BJ (cell line): ENCODE measurements around the gene MYO3B. TPM values are rescaled to one million over a fixed set of nuclear protein-coding genes. Genes with fewer than 3 reads are reported as not detected.

Experiments used
- CTCF ChIA-PET: fragments of 350-600 bp; formaldehyde crosslinking; extraction: SDS; loops from one replicate; lab custom pipeline; 2021; ENCODE audit warnings: antibody characterized with exemption, inconsistent platforms; lab: Yijun Ruan, JAX
- POLR2A ChIA-PET: fragments of 300-600 bp; sonication (Branson Sonifier 250); formaldehyde crosslinking; extraction: SDS; loops from one replicate; lab custom pipeline; 2021; ENCODE audit warnings: antibody characterized with exemption; lab: Charles Lee
- DNase-seq: peaks from one replicate; pipeline ENCODE4 v3.0.0-alpha.2; 2011; ENCODE audit warnings: low read depth
- H3K27me3 ChIP-seq: 2 replicates; pipeline ENCODE4 v1.6.0; 2011; ENCODE audit warnings: low read length; ENCODE audit not compliant: control insufficient read depth, insufficient read depth
- H3K36me3 ChIP-seq: 2 replicates; pipeline ENCODE4 v1.5.1; 2011; ENCODE audit warnings: low read length; ENCODE audit not compliant: control insufficient read depth, insufficient read depth
- H3K4me3 ChIP-seq: 2 replicates; pipeline ENCODE4 v1.5.1; 2011; ENCODE audit warnings: low read depth, mild to moderate bottlenecking, control low read depth, low read length
- polyA plus RNA-seq: library from polyadenylated mRNA; depleted of rRNA; stranded (reverse); fragments of >200 nt; gene quantifications from 2 replicates; pipeline ENCODE4 v1.2.3, GENCODE V29; 2011
- TF ChIP-seq, protein P1 (sequence below): IDR thresholded peaks from 2 replicates; pipeline ENCODE4 v1.5.1; 2011; ENCODE audit warnings: low read depth, mild to moderate bottlenecking, control low read depth, inconsistent platforms, low read length, moderate library complexity; ENCODE audit not compliant: insufficient read depth

The MYO3B gene
- polyA plus RNA-seq, 1 experiment: not detected

DNA sequence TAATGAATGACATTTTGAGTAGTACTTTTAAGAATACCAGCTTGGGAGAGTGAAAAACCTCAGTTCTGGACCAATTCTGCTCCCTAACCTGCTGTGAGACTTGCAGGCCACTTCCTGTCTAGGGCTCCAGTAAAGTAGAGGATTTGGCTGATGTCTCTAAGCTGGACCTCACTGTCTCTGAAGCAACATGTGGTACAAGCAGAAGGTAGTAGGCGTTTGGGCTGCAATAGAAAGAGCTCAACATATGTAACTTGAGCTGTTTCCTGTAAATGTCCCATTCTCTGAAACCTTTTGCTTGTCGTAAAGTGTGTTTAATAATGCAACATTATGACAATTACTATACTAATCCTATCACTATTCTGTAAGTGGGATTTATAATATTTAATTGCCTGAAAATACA, 213.1 kb downstream of the MYO3B start:
- TF ChIP-seq, protein P1, sequence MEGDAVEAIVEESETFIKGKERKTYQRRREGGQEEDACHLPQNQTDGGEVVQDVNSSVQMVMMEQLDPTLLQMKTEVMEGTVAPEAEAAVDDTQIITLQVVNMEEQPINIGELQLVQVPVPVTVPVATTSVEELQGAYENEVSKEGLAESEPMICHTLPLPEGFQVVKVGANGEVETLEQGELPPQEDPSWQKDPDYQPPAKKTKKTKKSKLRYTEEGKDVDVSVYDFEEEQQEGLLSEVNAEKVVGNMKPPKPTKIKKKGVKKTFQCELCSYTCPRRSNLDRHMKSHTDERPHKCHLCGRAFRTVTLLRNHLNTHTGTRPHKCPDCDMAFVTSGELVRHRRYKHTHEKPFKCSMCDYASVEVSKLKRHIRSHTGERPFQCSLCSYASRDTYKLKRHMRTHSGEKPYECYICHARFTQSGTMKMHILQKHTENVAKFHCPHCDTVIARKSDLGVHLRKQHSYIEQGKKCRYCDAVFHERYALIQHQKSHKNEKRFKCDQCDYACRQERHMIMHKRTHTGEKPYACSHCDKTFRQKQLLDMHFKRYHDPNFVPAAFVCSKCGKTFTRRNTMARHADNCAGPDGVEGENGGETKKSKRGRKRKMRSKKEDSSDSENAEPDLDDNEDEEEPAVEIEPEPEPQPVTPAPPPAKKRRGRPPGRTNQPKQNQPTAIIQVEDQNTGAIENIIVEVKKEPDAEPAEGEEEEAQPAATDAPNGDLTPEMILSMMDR: no peak
- Histone ChIP-seq H3K4me3 (no peak overlapping the region), H3K36me3 (no peaks in the 10 kb centered on the region), H3K27me3 (no peaks in the 10 kb centered on the region)
- ChIA-PET CTCF (no interaction called here), POLR2A (no interaction called here)
- no peak for DNase-seq

DNA sequence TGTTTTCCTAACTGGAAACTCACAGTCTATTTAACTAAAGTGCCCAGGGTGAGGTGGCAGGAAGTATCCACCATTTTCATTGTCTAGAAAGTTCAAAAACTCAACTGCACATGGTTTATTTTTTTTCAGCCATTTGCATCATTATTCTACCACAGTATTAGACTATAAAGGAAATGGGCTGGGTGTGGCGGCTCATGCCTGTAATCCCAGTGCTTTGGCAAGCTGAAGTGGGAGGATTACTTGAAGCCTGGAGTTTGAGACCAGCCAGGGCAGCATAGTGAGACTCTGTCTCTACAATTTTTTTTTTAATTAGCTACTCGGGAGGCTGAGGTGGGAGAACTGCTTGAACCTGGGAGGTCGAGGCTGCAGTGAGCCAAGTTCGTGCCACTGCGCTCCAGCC, 213.8 kb downstream of the MYO3B start:
- no peak for DNase-seq
- H3K36me3 ChIP-seq: no peaks in the 10 kb centered on the region
- CTCF ChIA-PET: interaction anchor here (0.6 to 1.8 kb wide), 3 partner anchors 16 to 421 kb away, joined by 3 to 5 read pairs (median 3); no protein-coding TSS in a partner anchor
- TF ChIP-seq, protein P1: no peak
- no peaks in the 10 kb centered on the region for H3K27me3 ChIP-seq
- POLR2A ChIA-PET: no interaction called here
- no peak overlapping the region for H3K4me3 ChIP-seq

DNA sequence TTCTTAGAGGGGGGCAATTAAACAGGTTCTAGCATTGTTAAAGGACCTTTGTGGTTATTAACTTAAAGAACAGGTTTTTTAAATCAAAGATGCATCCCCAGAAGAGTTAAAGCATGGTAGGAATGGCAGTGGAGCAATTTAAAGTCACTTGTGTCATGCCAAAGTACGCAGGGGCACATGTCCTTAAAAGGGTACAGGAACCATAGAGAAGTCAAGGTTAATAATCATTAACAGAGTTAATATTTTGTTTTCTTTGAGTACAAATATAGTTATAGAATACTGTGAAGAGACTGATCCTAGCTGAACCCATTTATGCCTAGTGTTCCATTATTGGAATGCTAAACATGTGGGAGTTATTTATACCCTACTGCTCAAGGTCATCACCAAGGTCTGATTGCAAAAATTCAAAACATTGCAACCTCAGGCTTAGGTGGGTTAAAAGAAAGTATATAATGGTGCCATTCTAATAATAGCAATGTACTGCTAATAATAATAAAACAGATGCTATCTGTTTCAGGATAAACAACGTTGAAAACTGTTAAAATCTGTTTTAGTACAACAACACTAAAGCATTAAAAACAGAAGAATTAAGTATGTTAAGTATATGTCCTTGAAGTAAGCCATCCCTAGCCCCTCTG, 216.0 kb downstream of the MYO3B start:
- no peak overlapping the region for H3K4me3 ChIP-seq
- TF ChIP-seq, protein P1: no peak
- POLR2A ChIA-PET: no interaction called here
- H3K27me3 ChIP-seq: no peaks in the 10 kb centered on the region
- H3K36me3 ChIP-seq: no peaks in the 10 kb centered on the region
- no peak for DNase-seq
- CTCF ChIA-PET: interaction anchor here (0.7 kb wide), 1 partner anchor 158 kb away, joined by 3 read pairs; no protein-coding TSS in a partner anchor

DNA sequence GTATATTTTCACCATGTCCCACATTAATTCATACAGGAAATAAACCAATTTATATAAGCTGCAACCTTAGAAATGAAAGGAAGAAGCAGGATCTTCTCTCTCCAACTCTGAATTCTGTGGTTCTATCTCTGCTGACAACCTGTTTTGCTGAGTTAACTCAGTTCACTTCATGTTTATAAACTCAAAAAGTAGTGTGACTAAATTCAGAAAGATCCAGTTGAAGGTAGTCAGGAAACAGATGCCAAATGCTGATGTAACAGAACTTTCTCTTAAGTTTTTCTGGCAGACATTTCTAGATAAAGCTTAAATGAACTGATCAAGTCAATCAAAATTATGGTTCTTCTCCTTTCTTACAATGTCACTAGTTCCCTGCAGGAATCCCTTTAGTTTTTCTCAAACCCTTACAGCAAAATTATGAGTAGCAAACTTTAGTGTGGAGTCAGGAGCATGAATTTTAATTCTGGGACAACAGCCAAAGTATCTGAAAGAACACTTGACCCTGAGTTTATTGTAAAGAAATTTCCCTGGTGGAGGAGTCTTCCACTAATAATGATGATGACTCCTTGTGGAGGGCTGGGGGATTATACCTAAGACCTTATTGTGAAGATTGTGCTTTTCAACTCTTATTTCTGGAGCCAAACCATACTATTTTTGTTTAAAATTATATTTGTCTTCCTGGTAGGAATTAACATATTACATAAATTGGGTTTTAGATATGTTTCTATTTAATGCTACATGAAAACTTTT, 216.9 kb downstream of the MYO3B start:
- no peaks in the 10 kb centered on the region for H3K27me3 ChIP-seq
- ChIA-PET CTCF (interaction anchor here (1.3 kb wide), 1 partner anchor 13 kb away, joined by 6 read pairs; no protein-coding TSS in a partner anchor), POLR2A (no interaction called here)
- H3K36me3 ChIP-seq: no peaks in the 10 kb centered on the region
- no peak overlapping the region for H3K4me3 ChIP-seq
- DNase-seq: no peak
- TF ChIP-seq, protein P1: no peak

DNA sequence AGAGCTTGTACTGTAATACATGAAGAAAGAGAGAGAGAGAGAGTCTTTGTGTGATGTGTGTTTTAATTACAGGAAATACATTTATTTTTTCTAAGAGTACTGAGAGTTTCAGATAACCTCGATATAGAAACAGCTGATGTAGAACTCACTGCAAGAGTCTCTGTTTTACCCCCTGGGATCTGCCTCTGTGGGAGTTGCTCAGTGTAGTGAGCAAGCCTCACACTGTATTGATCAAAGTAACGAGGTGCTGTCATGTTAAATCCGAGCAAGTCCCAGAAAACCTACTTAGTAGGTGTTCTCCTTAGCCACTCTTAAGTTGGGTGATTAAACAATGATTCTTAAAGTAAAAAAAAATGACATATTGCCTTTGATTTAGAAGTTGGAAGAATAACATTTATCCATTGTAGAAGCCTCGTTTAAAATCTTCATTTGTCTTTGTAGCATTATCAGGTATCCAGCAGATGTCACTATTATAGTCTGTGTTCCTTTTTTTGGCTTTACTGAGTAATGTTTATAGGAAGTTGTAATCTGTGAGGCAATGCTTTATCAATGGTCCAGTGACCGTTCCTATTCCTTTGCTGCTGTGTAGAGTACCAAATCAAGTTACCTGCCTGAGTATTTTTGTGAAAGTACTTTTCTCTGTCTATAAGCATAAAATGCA, 219.0 kb downstream of the MYO3B start:
- no peaks in the 10 kb centered on the region for H3K27me3 ChIP-seq
- ChIA-PET POLR2A (no interaction called here), CTCF (interaction anchor here (1.3 kb wide), 1 partner anchor 12 kb away, joined by 3 read pairs; no protein-coding TSS in a partner anchor)
- no peak for DNase-seq
- no peak overlapping the region for H3K4me3 ChIP-seq
- no peaks in the 10 kb centered on the region for H3K36me3 ChIP-seq
- TF ChIP-seq, protein P1: 0 out of 2 replicates have a peak, but pooled peaks have one; percentile 18
